Lower lobe of right lung (tissue), 2 donors: ENCODE results near the gene KTN1. TPM values are rescaled to one million over a fixed set of nuclear protein-coding genes. Genes with fewer than 3 reads are reported as not detected.

ENCODE experiments used
- ATAC-seq, 2 donors: fragments of 200-7000 bp; cut with Tn5 transposase; one replicate each; pipeline ENCODE4 v1.9.1; 2020 to 2022; ENCODE audit warnings: mild to moderate bottlenecking in 2 of 2, moderate library complexity in 2 of 2
- DNase-seq: peaks from one replicate; pipeline ENCODE4 v3.0.0-alpha.2; 2020
- H3K27ac ChIP-seq: fragments of 200-600 bp; one replicate; pipeline ENCODE4 v1.8.0; 2022
- H3K27me3 ChIP-seq: fragments of 200-600 bp; one replicate; pipeline ENCODE4 v1.8.0; 2022; ENCODE audit warnings: low read depth
- H3K36me3 ChIP-seq: fragments of 200-600 bp; one replicate; pipeline ENCODE4 v1.8.0; 2022; ENCODE audit warnings: mild to moderate bottlenecking
- H3K4me1 ChIP-seq: fragments of 200-600 bp; one replicate; pipeline ENCODE4 v1.8.0; 2022
- H3K4me3 ChIP-seq: fragments of 200-600 bp; one replicate; pipeline ENCODE4 v1.8.0; 2022; ENCODE audit warnings: mild to moderate bottlenecking
- H3K9me3 ChIP-seq: fragments of 200-600 bp; one replicate; pipeline ENCODE4 v1.8.0; 2022
- CTCF ChIP-seq: fragments of 200-600 bp; IDR thresholded peaks from one replicate; pipeline ENCODE4 v1.8.0; 2022; ENCODE audit warnings: antibody characterized with exemption, mild to moderate bottlenecking
- intact Hi-C: fragments of 100-400 bp; cut with DNase I; formaldehyde crosslinking; loops from one replicate; pipeline ENCODE4 v1.11.0; 2022
- total RNA-seq: library from RNA; stranded (reverse); fragmentation: NEBNext Ultra II Directional; extraction: Animal tissue kit (Norgen Biotek cat#: 25700); gene quantifications from one replicate; pipeline ENCODE4 v1.2.1, GENCODE V29; 2021
- donor health status: DM: no; HTN: yes; CAD: no; lungs with severe emphysema.

The KTN1 gene
- total RNA-seq, 1 donor from 2014 or later = 164 TPM

- H3K27me3 ChIP-seq = no peaks in the 10 kb centered on the region
- ATAC-seq = no peak
- no peaks in the 10 kb centered on the region for H3K36me3 ChIP-seq
- H3K9me3 ChIP-seq = no peaks in the 10 kb centered on the region
- H3K4me1 ChIP-seq = no peaks in the 10 kb centered on the region
- intact Hi-C loops = no loop called here
- TF ChIP-seq CTCF = no peak
- no peak overlapping the region for H3K4me3 ChIP-seq
- H3K27ac ChIP-seq = no peak overlapping the region
- no peak for DNase-seq
These were observed 34.2 kb upstream of the KTN1 start for GRCh38 chr14:55545779-55546178.

- no peak for DNase-seq
- TF ChIP-seq CTCF = no peak
- Histone ChIP-seq H3K36me3 (no peaks in the 10 kb centered on the region), H3K27me3 (no peaks in the 10 kb centered on the region), H3K27ac (no peak overlapping the region), H3K4me3 (no peak overlapping the region), H3K9me3 (no peaks in the 10 kb centered on the region), H3K4me1 (no peaks in the 10 kb centered on the region)
- intact Hi-C loops = no loop called here
- no peak for ATAC-seq
These were observed 33.7 kb upstream of the KTN1 start for GRCh38 chr14:55546212-55546874.

- no peaks in the 10 kb centered on the region for H3K9me3 ChIP-seq
- no peak for TF ChIP-seq CTCF
- H3K27me3 ChIP-seq = no peaks in the 10 kb centered on the region
- ATAC-seq = no peak
- no peaks in the 10 kb centered on the region for H3K4me1 ChIP-seq
- H3K36me3 ChIP-seq = no peaks in the 10 kb centered on the region
- H3K27ac ChIP-seq = no peak overlapping the region
- intact Hi-C loops = no loop called here
- no peak for DNase-seq
- H3K4me3 ChIP-seq = no peak overlapping the region
These were observed 32.2 kb upstream of the KTN1 start for GRCh38 chr14:55547650-55548315.

GRCh38 chr14:55553791-55554190 is 26.2 kb upstream of the KTN1 start:
- Histone ChIP-seq H3K4me1 (peaks cover 6% of the 10 kb centered on the region), H3K27ac (no peak overlapping the region), H3K9me3 (no peaks in the 10 kb centered on the region), H3K4me3 (no peak overlapping the region), H3K27me3 (no peaks in the 10 kb centered on the region), H3K36me3 (no peaks in the 10 kb centered on the region)
- intact Hi-C loops = no loop called here
- no peak for DNase-seq
- no peak for TF ChIP-seq CTCF
- no peak for ATAC-seq

GRCh38 chr14:55556929-55557623 is 22.9 kb upstream of the KTN1 start:
- H3K4me3 ChIP-seq = no peak overlapping the region
- H3K4me1 ChIP-seq = peaks cover 6% of the 10 kb centered on the region
- intact Hi-C loops = no loop called here
- no peaks in the 10 kb centered on the region for H3K27me3 ChIP-seq
- H3K9me3 ChIP-seq = no peaks in the 10 kb centered on the region
- DNase-seq = peak; percentile 86
- no peaks in the 10 kb centered on the region for H3K36me3 ChIP-seq
- peak; percentile 83 for ATAC-seq
- TF ChIP-seq CTCF = no peak
- H3K27ac ChIP-seq = no peak overlapping the region
